ENCODE data around the gene DENND6B. TPM values are rescaled to one million over a fixed set of nuclear protein-coding genes. Genes with fewer than 3 reads are reported as not detected.

Gene DENND6B
- total RNA-seq, 4 donors from 2014 or later = 2.9 to 15.5 (median 8.0) TPM

- H3K4me3 ChIP-seq = no peak overlapping the region
- no peaks in the 10 kb centered on the region for H3K4me1 ChIP-seq
- H3K9me3 ChIP-seq = no peaks in the 10 kb centered on the region
- no peak for DNase-seq
- TF ChIP-seq POLR2A (IDR thresholded peaks at IDR 0.05) = no peak
- no peak for TF ChIP-seq CTCF (IDR thresholded peaks at IDR 0.05)
- no peak overlapping the region for H3K27ac ChIP-seq
- H3K36me3 ChIP-seq = no peaks in the 10 kb centered on the region
- no peaks in the 10 kb centered on the region for H3K27me3 ChIP-seq
- intact Hi-C loops (cut with DNase I; ENCODE audit: low total_unique reads) = no loop called here
Observed at GRCh38 chr22:50281384-50281760, 45.4 kb downstream of the DENND6B start.

GRCh38 chr22:50280708-50281383 is 46.0 kb downstream of the DENND6B start:
- no peak overlapping the region for H3K27ac ChIP-seq
- H3K4me1 ChIP-seq = no peaks in the 10 kb centered on the region
- TF ChIP-seq POLR2A (IDR thresholded peaks at IDR 0.05) (no peak), CTCF (IDR thresholded peaks at IDR 0.05) (no peak)
- H3K9me3 ChIP-seq = no peaks in the 10 kb centered on the region
- H3K36me3 ChIP-seq = no peaks in the 10 kb centered on the region
- intact Hi-C loops (cut with DNase I; ENCODE audit: low total_unique reads) = no loop called here
- no peak for DNase-seq
- H3K27me3 ChIP-seq = no peaks in the 10 kb centered on the region
- no peak overlapping the region for H3K4me3 ChIP-seq

- H3K27ac ChIP-seq = no peak overlapping the region
- H3K36me3 ChIP-seq = no peaks in the 10 kb centered on the region
- TF ChIP-seq CTCF (IDR thresholded peaks at IDR 0.05) = no peak
- TF ChIP-seq POLR2A (IDR thresholded peaks at IDR 0.05) = no peak
- no peak overlapping the region for H3K4me3 ChIP-seq
- intact Hi-C loops (cut with DNase I; ENCODE audit: low total_unique reads) = no loop called here
- H3K9me3 ChIP-seq = no peaks in the 10 kb centered on the region
- H3K27me3 ChIP-seq = no peaks in the 10 kb centered on the region
- no peaks in the 10 kb centered on the region for H3K4me1 ChIP-seq
- no peak for DNase-seq
Observed at GRCh38 chr22:50280022-50280707, 46.6 kb downstream of the DENND6B start.

- no peak for TF ChIP-seq CTCF (IDR thresholded peaks at IDR 0.05)
- TF ChIP-seq POLR2A (IDR thresholded peaks at IDR 0.05) = no peak
- no peaks in the 10 kb centered on the region for H3K27me3 ChIP-seq
- H3K27ac ChIP-seq = no peak overlapping the region
- H3K4me3 ChIP-seq = no peak overlapping the region
- no peak for DNase-seq
- intact Hi-C loops (cut with DNase I; ENCODE audit: low total_unique reads) = loop anchor here (2.0 to 10.0 kb wide), 2 partner anchors 46 to 226 kb away; partner anchors contain the start of genes LMF2 and NCAPH2
- no peaks in the 10 kb centered on the region for H3K36me3 ChIP-seq
- no peaks in the 10 kb centered on the region for H3K9me3 ChIP-seq
- no peaks in the 10 kb centered on the region for H3K4me1 ChIP-seq
Observed at GRCh38 chr22:50278956-50279619, 47.7 kb downstream of the DENND6B start.

GRCh38 chr22:50278461-50278860 is 48.4 kb downstream of the DENND6B start:
- intact Hi-C loops (cut with DNase I; ENCODE audit: low total_unique reads) = loop anchor here (2.0 to 10.0 kb wide), 2 partner anchors 46 to 226 kb away; partner anchors contain the start of genes LMF2 and NCAPH2
- Histone ChIP-seq H3K9me3 (no peaks in the 10 kb centered on the region), H3K27me3 (no peaks in the 10 kb centered on the region), H3K4me3 (no peak overlapping the region), H3K36me3 (no peaks in the 10 kb centered on the region), H3K4me1 (no peaks in the 10 kb centered on the region), H3K27ac (no peak overlapping the region)
- no peak for DNase-seq
- TF ChIP-seq POLR2A (IDR thresholded peaks at IDR 0.05) = no peak
- TF ChIP-seq CTCF (IDR thresholded peaks at IDR 0.05) = no peak
